Activated CD4-positive, alpha-beta T cell treated with anti-CD3 and anti-CD28 coated beads for 48 hours (primary cell): Measurements from ENCODE around the gene SEPTIN1.

Experiments used
- DNase-seq: peaks from one replicate; pipeline ENCODE4 v3.0.0-alpha.2; 2020

The SEPTIN1 gene

GRCh38 chr16:30375864-30376263 lies 6.5 kb downstream of the SEPTIN1 start:
- DNase-seq = no peak

DNA sequence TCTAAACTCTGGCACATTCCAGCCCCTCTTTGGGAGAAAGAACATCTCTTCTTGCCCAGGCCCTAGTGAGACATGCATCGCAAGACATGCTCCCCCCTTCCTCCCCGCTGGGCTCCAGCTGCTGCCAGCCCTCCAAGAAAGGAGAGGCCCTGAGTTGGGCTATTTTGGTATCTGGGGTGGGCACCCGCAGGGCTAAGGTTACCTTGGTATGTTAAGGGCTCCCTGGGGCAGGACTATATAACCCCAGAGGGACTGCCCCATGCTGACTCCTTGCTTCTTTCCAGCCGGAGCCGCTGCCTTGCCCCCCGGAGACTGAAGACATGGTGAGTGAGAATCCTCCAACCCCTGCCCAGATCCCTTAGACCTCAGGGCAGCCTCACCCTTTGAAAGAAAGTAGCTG lies 7.8 kb downstream of the SEPTIN1 start, which contains the start of gene MYL11:
Gene MYL11 (plus strand): TSS at position 265 of the 400 bp plus-strand sequence. CDS start 56 bp downstream, at position 321.
- DNase-seq = no peak

DNA sequence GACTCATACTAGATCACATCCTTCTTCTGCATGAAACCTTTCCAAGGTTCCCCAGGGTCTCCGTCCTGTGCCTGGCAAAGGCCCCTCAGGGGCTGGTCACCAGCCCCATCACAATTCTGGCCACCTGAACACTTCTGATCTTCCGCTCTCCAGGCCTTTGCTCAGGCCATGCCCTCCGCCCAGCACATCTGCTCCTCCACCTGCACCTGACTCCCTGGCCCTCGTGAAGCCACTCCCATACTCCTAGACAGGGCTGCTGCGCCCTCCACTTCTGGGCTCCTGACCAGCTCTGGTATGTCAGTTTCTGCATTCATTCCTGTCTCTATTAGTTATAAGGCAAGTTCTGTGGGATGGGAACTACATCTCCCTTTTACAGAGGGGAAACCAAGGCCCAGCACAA lies 9.6 kb downstream of the SEPTIN1 start:
- DNase-seq = no peak

GRCh38 chr16:30372038-30372712 lies 10.2 kb downstream of the SEPTIN1 start:
- no peak for DNase-seq

DNA sequence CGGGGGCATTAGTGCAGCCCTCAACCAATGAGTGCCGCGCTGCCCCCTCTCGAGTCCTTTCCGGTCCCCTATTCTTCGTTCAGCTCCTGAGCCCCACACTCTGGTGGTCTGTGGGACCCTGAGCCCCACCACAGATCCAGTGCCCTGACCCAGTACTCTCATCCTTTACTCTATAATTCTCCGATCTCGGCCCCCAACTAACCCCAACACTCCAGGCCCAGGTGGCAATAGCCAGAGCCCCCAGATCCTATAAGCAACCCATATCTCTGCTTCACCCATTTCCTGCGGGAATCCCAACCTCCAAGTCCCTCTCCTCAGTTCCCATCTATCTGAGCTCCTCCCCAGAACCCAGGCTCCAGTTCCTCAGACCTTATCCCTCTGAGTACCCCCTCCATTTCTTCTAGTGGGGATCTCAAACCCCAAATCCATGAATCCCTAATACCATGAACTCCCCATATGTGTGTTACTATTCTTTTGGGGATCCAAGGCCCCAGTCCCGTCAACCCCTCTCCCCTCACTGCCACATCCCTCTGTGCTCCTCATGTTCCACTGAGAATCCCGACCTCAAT lies 11.0 kb downstream of the SEPTIN1 start:
- no peak for DNase-seq

DNA sequence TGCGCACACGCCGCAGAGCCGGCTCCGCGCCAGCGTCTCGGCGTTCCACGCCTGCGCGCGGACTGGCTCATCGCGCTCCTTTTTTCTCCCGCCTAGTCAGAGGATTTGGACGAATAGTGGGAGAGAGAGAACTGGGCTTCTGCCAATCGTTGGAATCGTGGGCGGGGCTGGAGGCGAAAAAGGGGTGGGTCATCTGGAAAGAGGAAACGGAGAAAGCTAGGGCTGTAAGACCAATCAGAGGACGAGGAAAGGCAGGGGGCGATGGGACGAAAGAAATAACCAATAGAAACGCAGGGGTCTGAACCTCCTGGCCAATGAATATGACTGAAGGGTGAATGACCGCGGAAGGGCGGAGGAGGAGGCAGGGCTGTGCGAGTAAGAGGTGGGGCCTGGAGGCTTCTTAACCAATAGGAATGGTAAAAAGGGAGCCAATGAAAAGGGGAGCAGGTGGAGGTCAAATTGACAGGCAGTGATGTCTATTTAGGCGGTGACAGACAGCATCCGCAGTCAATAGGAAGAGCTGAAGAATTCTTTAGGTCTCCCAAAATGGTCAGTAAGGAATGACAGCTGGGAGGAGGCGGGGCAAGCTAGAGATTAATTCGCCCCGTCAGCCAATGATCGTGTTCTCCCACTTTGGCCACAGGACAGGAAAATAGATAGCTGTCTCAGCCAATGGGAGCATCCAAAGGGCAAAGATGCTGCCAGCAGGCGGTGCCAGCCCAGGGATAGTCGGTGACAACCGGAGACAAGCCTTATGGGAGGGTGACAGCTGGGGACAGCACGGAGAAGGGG lies 11.7 kb downstream of the SEPTIN1 start, which contains the start of gene TBC1D10B:
Gene TBC1D10B (minus strand): TSS at position 39 of the 792 bp plus-strand sequence. CDS start 311 bp downstream, outside the sequence.
- peak; percentile 99 for DNase-seq

- DNase-seq = no peak
These were observed 12.4 kb downstream of the SEPTIN1 start for GRCh38 chr16:30369938-30370455.

DNA sequence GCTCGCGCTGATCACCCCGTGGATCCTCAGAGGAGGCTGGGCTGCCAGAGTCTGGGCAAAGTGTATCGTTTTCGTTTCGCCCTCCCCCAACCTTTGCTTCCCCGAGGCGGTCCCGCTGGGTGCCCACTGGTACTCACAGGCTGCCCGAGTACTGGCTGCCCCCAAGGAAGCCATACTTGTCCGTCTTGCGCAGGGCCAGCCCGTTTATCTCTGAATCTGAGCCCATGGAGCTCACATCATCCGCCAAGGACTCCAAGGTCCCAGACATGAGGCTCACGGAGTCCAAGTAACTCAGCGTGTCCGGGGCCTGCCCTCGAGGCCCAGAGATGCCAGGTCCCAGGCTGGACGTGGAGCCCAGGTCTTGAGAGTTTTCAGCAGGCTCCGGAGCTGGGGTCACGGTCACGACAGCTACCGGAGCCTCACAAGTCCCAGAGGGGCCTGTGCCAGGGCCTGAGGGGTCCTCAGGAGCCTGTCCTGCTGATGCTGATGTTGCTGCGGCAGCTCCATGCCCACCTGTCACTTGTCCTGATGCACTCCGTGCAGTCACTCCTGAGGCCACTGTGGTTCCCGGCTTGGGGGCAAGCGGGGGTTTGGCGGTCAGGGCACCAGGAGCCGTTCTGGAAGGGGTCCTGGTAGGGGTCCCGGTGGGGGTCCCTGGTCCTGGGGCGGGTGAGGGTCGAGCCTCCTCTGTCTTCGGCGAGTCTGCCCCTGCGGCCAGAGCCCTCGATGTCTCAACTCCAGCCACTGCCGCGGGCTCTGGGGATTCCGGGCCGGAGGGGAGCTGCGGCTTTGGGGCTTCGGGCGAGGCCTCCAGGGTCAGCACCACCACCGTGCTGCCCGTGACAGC lies 13.0 kb downstream of the SEPTIN1 start:
- DNase-seq = peak; percentile 36

- no peak for DNase-seq
These were observed 13.6 kb downstream of the SEPTIN1 start for GRCh38 chr16:30368792-30369090.

DNA sequence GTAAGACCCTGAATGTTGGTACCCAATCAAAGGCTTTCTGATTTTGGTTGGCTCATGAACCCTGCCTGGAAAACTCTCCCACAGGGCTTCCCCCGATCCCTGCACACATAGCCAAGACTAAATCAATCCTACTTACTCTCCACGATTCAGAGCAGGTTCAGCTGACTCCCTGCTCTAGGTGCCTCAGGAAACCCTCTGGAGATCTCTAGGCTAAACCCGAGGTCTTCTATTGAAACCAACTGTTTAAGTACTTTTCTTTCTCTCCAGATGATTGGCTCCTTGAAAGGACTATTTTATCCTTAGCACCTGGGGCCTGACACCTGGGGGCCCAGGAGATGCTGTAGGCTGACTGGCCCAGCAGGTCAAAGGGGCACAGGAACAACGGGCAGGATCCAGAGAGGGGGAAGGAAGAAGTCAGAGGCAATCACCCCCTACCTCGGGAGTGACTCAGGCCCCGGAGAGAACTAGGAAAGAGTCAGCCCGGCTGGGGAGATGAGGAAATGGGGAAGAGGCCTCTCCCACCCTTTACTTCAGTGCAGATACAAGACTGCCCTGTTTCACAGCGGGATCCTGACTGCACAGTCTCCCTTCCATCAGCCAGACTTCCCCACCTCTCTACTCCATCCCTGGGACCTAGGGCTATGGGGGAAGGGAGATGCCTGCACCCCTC lies 14.1 kb downstream of the SEPTIN1 start:
- DNase-seq = no peak

- no peak for DNase-seq
These were observed 14.9 kb downstream of the SEPTIN1 start for GRCh38 chr16:30367349-30368009.

DNA sequence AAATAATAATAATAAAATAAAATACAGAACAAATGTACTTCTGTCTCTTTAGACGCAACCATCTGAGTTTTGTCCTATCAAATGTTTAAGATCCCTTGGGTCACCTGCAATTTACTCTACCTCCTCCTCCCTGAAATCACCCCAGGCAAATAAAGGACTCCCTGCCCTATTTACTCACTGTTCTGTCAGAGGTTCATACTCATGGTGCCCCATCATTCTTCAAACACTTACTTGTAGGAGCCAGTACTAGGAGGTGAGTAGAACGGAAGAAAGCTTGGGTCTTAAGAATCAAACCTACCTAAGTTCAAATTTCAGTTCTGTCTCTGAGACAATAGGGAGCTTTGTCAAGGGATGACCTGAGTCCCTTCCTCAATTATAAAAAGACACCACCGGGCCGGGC lies 15.8 kb downstream of the SEPTIN1 start:
- DNase-seq = no peak

GRCh38 chr16:30365200-30365599 lies 17.2 kb downstream of the SEPTIN1 start:
- DNase-seq = no peak

DNA sequence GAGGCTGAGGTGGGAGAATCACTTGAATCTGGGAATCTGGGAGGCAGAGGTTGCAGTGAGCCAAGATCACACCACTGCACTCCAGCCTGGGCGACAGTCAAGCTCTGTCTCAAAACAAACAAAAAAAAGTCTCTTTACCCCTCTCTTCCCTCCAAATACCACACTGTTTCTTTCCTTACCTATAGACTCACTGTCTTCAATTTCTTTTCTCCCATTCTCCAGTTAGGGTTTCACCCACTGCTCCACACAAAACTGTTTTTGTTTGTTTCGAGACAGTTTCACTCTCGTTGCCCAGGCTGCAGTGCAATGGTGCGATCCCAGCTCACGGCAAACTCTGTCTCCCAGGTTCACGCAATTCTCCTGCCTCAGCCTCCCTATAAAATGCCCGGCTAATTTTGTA lies 21.2 kb downstream of the SEPTIN1 start:
- no peak for DNase-seq

DNA sequence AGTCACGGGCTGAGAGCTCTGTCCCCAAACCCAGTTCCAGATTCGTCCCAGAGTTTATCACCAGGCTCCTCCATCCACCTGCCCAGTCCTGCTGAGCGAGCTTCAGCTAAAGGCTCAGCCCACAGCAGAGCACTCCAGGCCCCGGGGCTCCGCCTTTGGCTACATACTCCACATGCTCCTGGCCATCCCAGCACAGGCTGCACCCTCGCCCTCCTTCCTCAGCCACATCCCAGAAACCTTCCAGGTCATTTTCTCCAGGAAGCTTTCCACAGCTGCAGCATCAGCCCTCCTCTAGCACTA lies 22.5 kb downstream of the SEPTIN1 start:
- DNase-seq = no peak

DNA sequence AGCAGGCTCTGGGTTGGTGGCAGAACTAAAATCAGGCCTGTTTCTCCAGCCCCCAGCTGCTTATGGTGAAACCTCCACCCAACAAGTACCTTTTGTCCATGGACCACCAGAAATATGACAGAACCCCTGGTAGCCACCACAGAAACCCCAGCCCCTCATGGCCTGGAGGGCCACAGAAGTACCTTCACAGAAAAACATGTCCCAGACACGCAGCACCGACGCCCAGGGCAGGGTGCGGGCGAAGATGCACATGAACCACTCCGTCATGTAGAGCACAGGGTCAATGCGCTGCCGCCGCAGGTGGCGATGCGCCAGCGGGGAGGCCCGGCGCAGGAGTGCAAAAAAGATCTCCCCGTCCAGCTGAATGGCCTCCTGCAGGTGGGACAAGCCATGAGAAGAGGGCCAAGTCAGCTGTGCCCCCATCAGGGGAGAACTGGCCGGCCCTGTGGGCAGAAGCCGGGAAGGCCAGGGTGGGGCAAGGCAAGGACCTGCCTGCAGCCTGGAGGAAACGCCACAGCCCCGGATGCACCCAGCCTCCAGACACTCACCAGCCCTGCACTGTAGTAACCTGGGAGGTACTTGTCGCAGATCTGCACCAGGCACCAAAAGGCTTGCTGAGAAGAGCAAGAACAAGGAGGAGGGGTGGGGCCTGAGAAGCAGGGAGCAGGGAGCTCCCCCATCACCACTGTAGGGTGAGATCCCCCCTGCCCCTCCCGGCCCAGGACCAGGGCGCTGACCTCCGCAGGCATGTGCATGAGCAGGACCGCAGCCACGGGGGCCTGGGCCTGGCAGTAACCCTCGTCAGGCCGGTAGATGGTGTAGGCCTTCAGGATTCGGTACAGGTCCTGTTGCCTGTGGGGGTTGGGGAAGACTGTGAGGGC lies 23.1 kb downstream of the SEPTIN1 start:
- no peak for DNase-seq

DNA sequence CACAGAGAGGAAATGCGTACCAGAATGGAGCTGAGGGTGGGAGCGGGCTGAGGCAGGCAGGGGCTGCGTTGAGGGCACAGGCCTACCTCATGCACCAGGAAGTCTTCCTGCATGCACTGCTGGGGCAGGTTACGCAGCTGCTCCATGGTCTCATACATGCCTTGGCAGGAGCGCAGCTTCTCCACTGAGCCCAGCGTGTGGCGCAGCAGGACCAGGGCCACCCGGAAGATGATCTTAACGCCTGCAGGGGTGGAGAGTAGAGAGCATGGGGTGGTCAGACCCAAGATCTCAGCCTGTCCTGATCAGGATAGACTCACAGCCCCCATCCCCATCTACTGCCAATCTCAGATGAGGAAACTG lies 23.8 kb downstream of the SEPTIN1 start:
- no peak for DNase-seq

GRCh38 chr16:30357715-30358576 lies 24.4 kb downstream of the SEPTIN1 start:
- no peak for DNase-seq

- no peak for DNase-seq
These were observed 25.2 kb downstream of the SEPTIN1 start for GRCh38 chr16:30357085-30357714.
